DOHH2 (cell line): ENCODE measurements around the gene HES6.

ENCODE experiments used
- EZH2phosphoT487 ChIP-seq: fragments of 200-600 bp; sonication (generic); IDR thresholded peaks from 2 replicates; pipeline ENCODE4 v1.6.1; 2017; ENCODE audit warnings: borderline replicate concordance, mild to moderate bottlenecking, antibody characterized with exemption, low read length, moderate library complexity, mixed read lengths
- TF ChIP-seq, protein P1 (sequence below): fragments of 200-600 bp; sonication (generic); IDR thresholded peaks from one replicate; pipeline ENCODE4 v1.5.1; 2014; ENCODE audit warnings: antibody characterized with exemption, mild to moderate bottlenecking, low read depth, low read length; ENCODE audit not compliant: poor library complexity, severe bottlenecking

DNA sequence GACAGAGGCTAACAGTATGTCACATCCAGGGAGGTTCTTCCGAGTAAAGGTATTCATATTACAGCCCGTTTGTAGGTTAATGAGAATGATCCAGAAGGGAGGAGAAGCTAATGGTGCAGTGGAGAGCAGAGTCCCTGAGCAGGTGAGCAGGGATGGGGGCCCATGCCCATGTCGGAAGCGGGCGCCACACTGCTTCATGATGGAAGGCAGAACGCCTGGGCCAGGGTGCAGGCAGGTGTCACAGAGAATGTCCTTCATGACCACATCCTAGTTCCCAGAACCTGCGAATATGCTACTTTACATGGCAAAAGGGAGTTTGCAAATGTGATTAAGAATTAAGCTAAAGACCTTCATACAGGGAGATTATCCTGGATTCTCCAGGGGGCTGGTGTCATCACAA, 4.0 kb downstream of the HES6 start:
- TF ChIP-seq, protein P1, sequence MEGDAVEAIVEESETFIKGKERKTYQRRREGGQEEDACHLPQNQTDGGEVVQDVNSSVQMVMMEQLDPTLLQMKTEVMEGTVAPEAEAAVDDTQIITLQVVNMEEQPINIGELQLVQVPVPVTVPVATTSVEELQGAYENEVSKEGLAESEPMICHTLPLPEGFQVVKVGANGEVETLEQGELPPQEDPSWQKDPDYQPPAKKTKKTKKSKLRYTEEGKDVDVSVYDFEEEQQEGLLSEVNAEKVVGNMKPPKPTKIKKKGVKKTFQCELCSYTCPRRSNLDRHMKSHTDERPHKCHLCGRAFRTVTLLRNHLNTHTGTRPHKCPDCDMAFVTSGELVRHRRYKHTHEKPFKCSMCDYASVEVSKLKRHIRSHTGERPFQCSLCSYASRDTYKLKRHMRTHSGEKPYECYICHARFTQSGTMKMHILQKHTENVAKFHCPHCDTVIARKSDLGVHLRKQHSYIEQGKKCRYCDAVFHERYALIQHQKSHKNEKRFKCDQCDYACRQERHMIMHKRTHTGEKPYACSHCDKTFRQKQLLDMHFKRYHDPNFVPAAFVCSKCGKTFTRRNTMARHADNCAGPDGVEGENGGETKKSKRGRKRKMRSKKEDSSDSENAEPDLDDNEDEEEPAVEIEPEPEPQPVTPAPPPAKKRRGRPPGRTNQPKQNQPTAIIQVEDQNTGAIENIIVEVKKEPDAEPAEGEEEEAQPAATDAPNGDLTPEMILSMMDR, result no peak
- no peak for TF ChIP-seq EZH2phosphoT487
